Left ventricle myocardium inferior (tissue), 1 donor: ENCODE results near the gene COL7A1. TPM values are rescaled to one million over a fixed set of nuclear protein-coding genes. Genes with fewer than 3 reads are reported as not detected.
A peak's percentile ranks its signal among the peaks of the same experiment; 100 is the strongest.

Experiments
- DNase-seq: peaks from one replicate; pipeline ENCODE4 v3.0.0-alpha.2; 2020
- H3K27ac ChIP-seq: fragments of 200-600 bp; replicated peaks from 2 replicates; pipeline ENCODE4 v1.8.0; 2021
- H3K27me3 ChIP-seq: fragments of 200-600 bp; 2 replicates; pipeline ENCODE4 v1.8.0; 2021; ENCODE audit warnings: low read depth
- H3K36me3 ChIP-seq: fragments of 200-600 bp; 2 replicates; pipeline ENCODE4 v1.8.0; 2021
- H3K4me1 ChIP-seq: fragments of 200-600 bp; 2 replicates; pipeline ENCODE4 v1.8.0; 2021
- H3K4me3 ChIP-seq: fragments of 200-600 bp; 2 replicates; pipeline ENCODE4 v1.8.0; 2021; ENCODE audit warnings: mild to moderate bottlenecking, moderate library complexity
- H3K9me3 ChIP-seq: fragments of 200-600 bp; replicated peaks from 2 replicates; pipeline ENCODE4 v1.8.0; 2021
- intact Hi-C: fragments of 100-400 bp; cut with micrococcal nuclease; formaldehyde crosslinking; loops from one replicate; pipeline ENCODE4 v1.11.0; 2022
- total RNA-seq: library from RNA; stranded (reverse); fragmentation: NEBNext Ultra II Directional; extraction: Animal tissue kit (Norgen Biotek cat#: 25700); gene quantifications from one replicate; pipeline ENCODE4 v1.2.1, GENCODE V29; 2021
- TF ChIP-seq, protein P1 (sequence below): fragments of 200-600 bp; IDR thresholded peaks from 2 replicates; pipeline ENCODE4 v1.8.0; 2021; ENCODE audit warnings: antibody characterized with exemption, mild to moderate bottlenecking, borderline replicate concordance
- donor health status: DM: no; HTN: yes; CAD: no; lungs with severe emphysema.

The COL7A1 gene
- total RNA-seq, 1 donor from 2014 or later: 24.4 TPM

DNA sequence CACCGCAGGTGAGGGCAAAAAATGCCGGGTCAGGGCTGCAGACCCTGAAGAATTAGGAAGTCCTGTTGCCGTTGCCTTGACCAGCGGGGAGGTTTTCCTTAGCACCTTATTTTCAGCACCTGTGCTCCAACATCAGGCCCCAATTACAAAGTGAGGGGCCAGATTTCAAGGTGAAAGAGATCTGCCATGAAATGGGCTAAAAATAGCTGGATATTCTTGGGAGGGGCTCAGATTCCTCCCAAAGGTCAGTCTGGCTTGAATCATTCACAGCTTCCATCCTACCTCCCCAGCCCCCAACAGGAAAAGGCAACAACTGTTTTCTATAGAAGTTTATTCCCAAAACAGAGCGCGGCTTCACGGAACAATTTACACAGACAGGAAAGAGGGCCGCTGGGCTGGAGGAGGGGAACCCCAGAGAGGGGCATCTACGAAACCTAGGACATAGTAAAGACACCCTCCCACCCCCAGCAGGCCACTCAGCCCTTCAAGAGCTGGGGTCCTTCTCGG is 41.1 kb upstream of the COL7A1 start:
- H3K36me3 ChIP-seq: peaks cover 20% of the 10 kb centered on the region
- no peaks in the 10 kb centered on the region for H3K9me3 ChIP-seq
- H3K27me3 ChIP-seq: no peaks in the 10 kb centered on the region
- H3K27ac ChIP-seq: peak overlapping the region; percentile 94
- intact Hi-C loops: no loop called here
- TF ChIP-seq, protein P1, sequence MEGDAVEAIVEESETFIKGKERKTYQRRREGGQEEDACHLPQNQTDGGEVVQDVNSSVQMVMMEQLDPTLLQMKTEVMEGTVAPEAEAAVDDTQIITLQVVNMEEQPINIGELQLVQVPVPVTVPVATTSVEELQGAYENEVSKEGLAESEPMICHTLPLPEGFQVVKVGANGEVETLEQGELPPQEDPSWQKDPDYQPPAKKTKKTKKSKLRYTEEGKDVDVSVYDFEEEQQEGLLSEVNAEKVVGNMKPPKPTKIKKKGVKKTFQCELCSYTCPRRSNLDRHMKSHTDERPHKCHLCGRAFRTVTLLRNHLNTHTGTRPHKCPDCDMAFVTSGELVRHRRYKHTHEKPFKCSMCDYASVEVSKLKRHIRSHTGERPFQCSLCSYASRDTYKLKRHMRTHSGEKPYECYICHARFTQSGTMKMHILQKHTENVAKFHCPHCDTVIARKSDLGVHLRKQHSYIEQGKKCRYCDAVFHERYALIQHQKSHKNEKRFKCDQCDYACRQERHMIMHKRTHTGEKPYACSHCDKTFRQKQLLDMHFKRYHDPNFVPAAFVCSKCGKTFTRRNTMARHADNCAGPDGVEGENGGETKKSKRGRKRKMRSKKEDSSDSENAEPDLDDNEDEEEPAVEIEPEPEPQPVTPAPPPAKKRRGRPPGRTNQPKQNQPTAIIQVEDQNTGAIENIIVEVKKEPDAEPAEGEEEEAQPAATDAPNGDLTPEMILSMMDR: no peak
- DNase-seq: no peak
- peaks cover 32% of the 10 kb centered on the region for H3K4me1 ChIP-seq
- peak overlapping the region; percentile 98 for H3K4me3 ChIP-seq

DNA sequence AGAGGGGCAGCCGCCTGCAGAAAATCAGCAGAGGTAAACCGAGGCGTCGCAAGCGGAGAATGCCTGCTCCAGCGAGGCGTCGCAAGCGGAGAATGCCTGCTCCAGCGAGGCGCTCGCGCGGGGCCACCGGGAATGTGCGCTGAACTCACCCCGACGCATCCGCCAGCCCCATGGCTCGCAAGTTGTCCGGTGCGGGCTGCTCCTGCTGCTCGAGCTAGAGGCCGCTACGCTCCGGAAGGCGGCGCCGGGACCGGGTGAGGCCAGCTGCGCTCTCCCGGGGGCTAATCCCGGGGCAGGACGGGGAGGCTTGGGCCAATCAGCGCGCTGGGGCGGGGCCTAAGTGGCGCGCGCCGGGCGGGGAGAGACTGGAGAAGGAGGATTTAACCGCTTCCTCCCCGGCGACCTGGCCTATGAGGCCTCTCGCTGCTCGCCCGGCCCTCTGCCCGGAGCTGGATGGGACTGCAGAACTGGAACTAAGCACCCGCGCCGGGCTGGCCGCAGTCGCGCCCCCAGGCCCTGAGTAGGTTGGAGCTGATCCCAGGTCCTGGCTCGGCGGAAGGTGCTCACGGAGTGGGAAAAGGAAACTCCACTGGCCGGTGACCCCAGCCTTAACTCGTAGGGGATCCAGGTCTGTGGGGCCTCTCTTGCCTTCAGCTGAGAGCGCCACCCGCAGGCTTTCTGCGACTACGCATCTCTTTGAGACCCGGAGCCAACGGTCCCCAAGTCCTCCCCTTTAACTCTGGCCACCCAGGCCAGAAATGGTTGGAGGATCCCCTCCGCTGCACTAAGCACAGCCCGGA is 40.3 kb upstream of the COL7A1 start, which contains the start of gene SLC26A6:
TSS of gene SLC26A6 (minus strand) at position 240 of the 800 bp plus-strand sequence. CDS start at position 172, 68 bp downstream.
- DNase-seq: peak; percentile 98
- Histone ChIP-seq H3K4me3 (peak within 1 kb of the TSS; percentile 98), H3K4me1 (peaks cover 32% of the 10 kb centered on the region), H3K9me3 (no peaks in the 10 kb centered on the region), H3K36me3 (peaks cover 27% of the 10 kb centered on the region), H3K27ac (peak within 1 kb of the TSS; percentile 94), H3K27me3 (no peaks in the 10 kb centered on the region)
- intact Hi-C loops: no loop called here
- TF ChIP-seq, protein P1: peak; percentile 55

DNA sequence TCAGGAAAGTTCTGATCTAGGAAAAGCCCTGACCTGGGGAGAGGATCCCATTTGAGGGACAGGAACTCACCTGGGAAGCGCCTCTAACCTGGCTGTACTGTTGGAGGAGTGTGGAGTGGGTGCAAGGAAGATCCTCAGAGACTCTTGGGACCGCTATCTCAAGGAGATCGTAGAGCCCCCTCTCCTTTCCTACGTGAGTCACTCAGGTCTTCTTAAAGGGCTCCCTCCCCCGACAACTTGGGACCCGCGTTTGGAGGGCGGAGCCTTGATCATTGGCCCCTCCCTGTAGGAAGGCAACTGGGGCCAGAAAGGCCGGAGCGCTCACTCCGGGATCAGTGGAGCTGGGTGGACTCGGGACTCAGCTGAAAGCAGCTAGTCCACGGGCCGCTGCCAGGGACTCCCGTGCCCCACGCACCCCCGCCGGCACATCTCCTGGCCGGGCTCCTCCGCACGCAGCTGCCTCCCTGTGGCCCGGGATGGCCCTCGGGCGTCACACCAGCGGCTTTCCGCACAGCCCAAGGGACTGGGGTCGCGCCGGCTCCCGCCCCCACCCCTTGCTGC is 39.6 kb upstream of the COL7A1 start:
- DNase-seq: peak; percentile 55
- peaks cover 34% of the 10 kb centered on the region for H3K36me3 ChIP-seq

DNA sequence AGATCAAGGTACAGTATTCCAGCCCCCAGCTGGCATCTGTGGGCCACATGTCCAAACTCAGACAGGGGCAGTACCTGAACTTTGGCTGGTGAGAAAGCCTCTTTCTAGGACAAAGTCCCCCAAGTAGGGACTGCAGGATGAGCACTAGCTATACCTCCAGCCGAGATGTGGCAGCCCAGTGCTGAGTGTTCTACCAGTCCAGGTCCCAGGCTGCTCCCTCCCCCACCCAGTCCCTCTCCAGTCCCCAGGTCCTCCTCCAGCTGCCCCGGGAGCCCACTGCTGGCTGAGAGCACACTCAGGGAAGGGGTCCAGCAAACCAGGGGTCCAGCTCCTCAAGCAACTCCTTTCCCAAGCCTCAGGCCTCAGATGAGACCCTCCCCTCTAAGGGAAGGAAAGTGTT is 38.6 kb upstream of the COL7A1 start:
- intact Hi-C loops: no loop called here
- Histone ChIP-seq H3K27me3 (no peaks in the 10 kb centered on the region), H3K4me3 (no peak overlapping the region), H3K4me1 (peaks cover 32% of the 10 kb centered on the region), H3K27ac (no peak overlapping the region), H3K36me3 (peaks cover 42% of the 10 kb centered on the region), H3K9me3 (no peaks in the 10 kb centered on the region)
- DNase-seq: no peak
- TF ChIP-seq, protein P1: no peak

More for the DNA sequence above, 39.6 kb upstream of the COL7A1 start:
- Histone ChIP-seq H3K4me3 (peak overlapping the region; percentile 98), H3K9me3 (no peaks in the 10 kb centered on the region), H3K4me1 (peaks cover 32% of the 10 kb centered on the region), H3K27me3 (no peaks in the 10 kb centered on the region), H3K27ac (peak overlapping the region; percentile 94)
- TF ChIP-seq, protein P1: no peak
- intact Hi-C loops: no loop called here

DNA sequence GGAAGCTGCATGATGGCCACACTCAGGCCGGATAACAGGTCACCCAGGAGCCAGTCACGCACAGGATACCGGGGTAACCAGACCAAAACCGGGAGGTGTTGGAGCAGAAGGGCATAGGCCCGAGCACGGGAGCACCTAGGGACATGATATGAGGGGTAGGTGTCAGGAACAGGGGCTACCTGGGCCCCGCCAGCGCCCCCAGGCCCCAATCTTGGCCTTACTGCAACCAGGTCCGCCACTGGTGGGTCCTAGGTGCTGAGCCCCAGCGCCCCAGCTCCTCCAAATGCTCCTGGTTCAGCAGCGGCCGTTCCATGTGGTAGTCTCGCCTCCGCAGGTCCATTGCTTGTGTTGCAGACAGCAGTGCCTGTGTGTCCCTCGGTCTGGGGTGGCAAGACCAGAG is 38.1 kb upstream of the COL7A1 start:
- no peak overlapping the region for H3K27ac ChIP-seq
- DNase-seq: no peak
- H3K27me3 ChIP-seq: no peaks in the 10 kb centered on the region
- peaks cover 32% of the 10 kb centered on the region for H3K4me1 ChIP-seq
- H3K36me3 ChIP-seq: peaks cover 47% of the 10 kb centered on the region
- no peaks in the 10 kb centered on the region for H3K9me3 ChIP-seq
- H3K4me3 ChIP-seq: no peak overlapping the region
- TF ChIP-seq, protein P1: no peak
- intact Hi-C loops: no loop called here
